Measurements from ENCODE around the gene HSBP1. TPM values are rescaled to one million over a fixed set of nuclear protein-coding genes. Genes with fewer than 3 reads are reported as not detected.

The HSBP1 gene
- total and polyA plus RNA-seq, 2 of the 8 experiments (the other 6 are each of a cell fraction or from before 2014, with no cell fraction given), result 78.4 to 219 TPM

DNA sequence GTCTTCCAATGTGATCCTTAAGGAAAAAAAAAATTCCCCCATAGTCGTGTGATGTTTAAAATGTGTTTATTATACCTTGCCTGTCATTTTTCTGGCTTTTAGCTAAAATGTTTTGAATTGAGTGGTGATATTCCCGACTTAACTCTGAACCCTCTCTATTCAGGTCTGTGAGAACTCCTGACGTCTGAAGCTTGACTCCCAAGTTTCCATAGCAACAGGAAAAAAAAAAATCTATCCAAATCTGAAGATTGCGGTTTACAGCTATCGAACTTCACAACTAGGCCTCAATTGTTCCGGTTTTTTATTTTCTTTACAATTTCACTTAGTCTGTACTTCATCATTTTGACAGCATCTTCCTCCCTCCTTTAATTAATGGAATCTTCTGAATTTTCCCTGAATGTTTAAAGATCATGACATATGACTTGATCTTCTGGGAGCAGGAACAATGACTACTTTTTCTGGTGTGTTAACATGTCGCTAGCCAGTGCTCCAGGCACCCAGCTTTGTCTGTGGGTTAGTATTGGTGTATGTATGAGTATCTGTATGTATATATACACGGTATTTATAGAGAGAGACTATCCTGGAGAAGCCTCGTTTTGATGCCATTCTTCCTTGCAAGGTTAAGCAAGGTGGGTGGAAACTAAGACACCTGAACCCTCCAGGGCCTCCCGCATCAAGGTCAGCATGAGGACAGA is 12.8 kb upstream of the HSBP1 start (continued):
- no peak for TF ChIP-seq NANOG (IDR thresholded peaks at IDR 0.05; ENCODE audit: insufficient read depth, low read depth, low read length, poor library complexity, severe bottlenecking)

Data from H1 (cell line).